Parathyroid adenoma (tissue), 2 donors: Measurements from ENCODE around the gene GRIA1.

Experiments
- H2AFZ ChIP-seq: fragments of 300-600 bp; sonication (generic); one replicate; pipeline ENCODE4 v1.7.0; 2017; ENCODE audit warnings: antibody characterized with exemption, mild to moderate bottlenecking
- H3K27ac ChIP-seq: fragments of 300-600 bp; sonication (generic); one replicate; pipeline ENCODE4 v1.7.0; 2017
- H3K27me3 ChIP-seq: fragments of 300-600 bp; sonication (generic); one replicate; pipeline ENCODE4 v1.7.0; 2017; ENCODE audit warnings: low read length; ENCODE audit not compliant: control insufficient read depth, insufficient read depth
- H3K36me3 ChIP-seq: fragments of 300-600 bp; sonication (generic); one replicate; pipeline ENCODE4 v1.7.0; 2017; ENCODE audit warnings: low read length; ENCODE audit not compliant: control insufficient read depth, insufficient read depth
- H3K4me1 ChIP-seq: fragments of 300-600 bp; sonication (generic); one replicate; pipeline ENCODE4 v1.7.0; 2017; ENCODE audit warnings: control low read depth
- H3K4me2 ChIP-seq: fragments of 300-600 bp; sonication (generic); one replicate; pipeline ENCODE4 v1.7.0; 2017; ENCODE audit warnings: low read length
- H3K4me3 ChIP-seq: fragments of 300-600 bp; sonication (generic); one replicate; pipeline ENCODE4 v1.7.0; 2017; ENCODE audit warnings: low read depth, low read length
- H3K79me2 ChIP-seq: fragments of 300-600 bp; sonication (generic); one replicate; pipeline ENCODE4 v1.7.0; 2017; ENCODE audit warnings: control low read depth
- H3K9ac ChIP-seq: fragments of 300-600 bp; sonication (generic); one replicate; pipeline ENCODE4 v1.7.0; 2017; ENCODE audit warnings: mild to moderate bottlenecking
- H3K9me3 ChIP-seq: fragments of 300-600 bp; sonication (generic); one replicate; pipeline ENCODE4 v1.7.0; 2017; ENCODE audit warnings: low read length; ENCODE audit not compliant: control insufficient read depth
- CTCF ChIP-seq: fragments of 300-600 bp; sonication (generic); IDR thresholded peaks from one replicate; pipeline ENCODE4 v1.7.0; 2017; ENCODE audit warnings: antibody characterized with exemption, mild to moderate bottlenecking
- donor health status: primary hyperparathyroidism.

Gene GRIA1

GRCh38 chr5:153794327-153794726 lies 303.9 kb downstream of the GRIA1 start:
- no peaks in the 10 kb centered on the region for H3K27me3 ChIP-seq
- H2AFZ ChIP-seq, result no peak overlapping the region
- no peak overlapping the region for H3K4me2 ChIP-seq
- TF ChIP-seq CTCF, result no peak
- H3K4me1 ChIP-seq, result no peaks in the 10 kb centered on the region
- H3K4me3 ChIP-seq, result no peak overlapping the region
- no peaks in the 10 kb centered on the region for H3K9me3 ChIP-seq
- no peak overlapping the region for H3K27ac ChIP-seq
- no peaks in the 10 kb centered on the region for H3K79me2 ChIP-seq
- H3K9ac ChIP-seq, result no peak overlapping the region
- no peaks in the 10 kb centered on the region for H3K36me3 ChIP-seq

GRCh38 chr5:153796527-153796926 lies 306.1 kb downstream of the GRIA1 start:
- Histone ChIP-seq H2AFZ (no peak overlapping the region), H3K4me2 (no peak overlapping the region)

GRCh38 chr5:153797484-153797883 lies 307.0 kb downstream of the GRIA1 start:
- Histone ChIP-seq H3K27ac (no peak overlapping the region), H3K27me3 (no peaks in the 10 kb centered on the region), H3K4me2 (no peak overlapping the region), H3K4me1 (no peaks in the 10 kb centered on the region), H3K36me3 (no peaks in the 10 kb centered on the region), H3K9ac (no peak overlapping the region), H3K9me3 (no peaks in the 10 kb centered on the region), H2AFZ (no peak overlapping the region), H3K79me2 (no peaks in the 10 kb centered on the region), H3K4me3 (no peak overlapping the region)
- TF ChIP-seq CTCF, result no peak

More at GRCh38 chr5:153796527-153796926, 306.1 kb downstream of the GRIA1 start:
- Histone ChIP-seq H3K36me3 (no peaks in the 10 kb centered on the region), H3K27ac (no peak overlapping the region), H3K9ac (no peak overlapping the region), H3K9me3 (no peaks in the 10 kb centered on the region), H3K4me1 (no peaks in the 10 kb centered on the region), H3K27me3 (no peaks in the 10 kb centered on the region), H3K4me3 (no peak overlapping the region), H3K79me2 (no peaks in the 10 kb centered on the region)
- TF ChIP-seq CTCF, result no peak

GRCh38 chr5:153798830-153799229 lies 308.4 kb downstream of the GRIA1 start:
- Histone ChIP-seq H3K4me2 (no peak overlapping the region), H3K9ac (no peak overlapping the region), H3K4me3 (no peak overlapping the region), H3K27me3 (no peaks in the 10 kb centered on the region), H3K36me3 (no peaks in the 10 kb centered on the region), H3K9me3 (no peaks in the 10 kb centered on the region), H3K4me1 (no peaks in the 10 kb centered on the region), H3K27ac (no peak overlapping the region), H2AFZ (no peak overlapping the region), H3K79me2 (no peaks in the 10 kb centered on the region)
- no peak for TF ChIP-seq CTCF

GRCh38 chr5:153799466-153799865 lies 309.0 kb downstream of the GRIA1 start:
- H3K79me2 ChIP-seq, result no peaks in the 10 kb centered on the region
- no peak overlapping the region for H3K27ac ChIP-seq
- H3K9ac ChIP-seq, result no peak overlapping the region
- no peaks in the 10 kb centered on the region for H3K9me3 ChIP-seq
- no peaks in the 10 kb centered on the region for H3K36me3 ChIP-seq
- H3K4me2 ChIP-seq, result no peak overlapping the region
- H2AFZ ChIP-seq, result no peak overlapping the region
- H3K4me1 ChIP-seq, result no peaks in the 10 kb centered on the region
- no peak for TF ChIP-seq CTCF
- H3K27me3 ChIP-seq, result no peaks in the 10 kb centered on the region
- H3K4me3 ChIP-seq, result no peak overlapping the region
